ENCODE results near the gene RIN3. TPM values are rescaled to one million over a fixed set of nuclear protein-coding genes. Genes with fewer than 3 reads are reported as not detected.

RIN3 gene
- total RNA-seq, 6 experiments from 2014 or later, result 10.7 to 20.4 (median 18.9) TPM

- no peak for DNase-seq
Measured at GRCh38 chr14:92716131-92716530, 202.6 kb downstream of the RIN3 start.

GRCh38 chr14:92717571-92718042, 204.0 kb downstream of the RIN3 start:
- WGBS (ENCODE audit: insufficient coverage, low coverage, low lambda C conversion rate, missing lambda C conversion rate), result 77% methylated on average over 10 of the region's 11 CpGs
- H3K36me3 ChIP-seq, result peaks cover 0 to 15% (median 0%) of the 10 kb centered on the region in 4 donors

More at GRCh38 chr14:92716131-92716530, 202.6 kb downstream of the RIN3 start:
- 82% methylated on average over 10 of the region's 10 CpGs for WGBS (ENCODE audit: insufficient coverage, low coverage, low lambda C conversion rate, missing lambda C conversion rate)
- TF ChIP-seq POLR2A (IDR thresholded peaks at IDR 0.05) (no peak), CTCF (IDR thresholded peaks at IDR 0.05) (no peak)
- H3K27ac ChIP-seq, result no peak overlapping the region
- H3K4me1 ChIP-seq, result no peaks in the 10 kb centered on the region
- peaks cover 0 to 27% (median 0%) of the 10 kb centered on the region in 4 donors for H3K36me3 ChIP-seq
- H3K4me3 ChIP-seq, result no peak overlapping the region
- intact Hi-C loops (cut with DNase I), result loop anchor here in 1 of 2 donors (5.0 kb wide), 1 partner anchor 66 kb away; no protein-coding TSS in a partner anchor
- no peak for ATAC-seq
- no peaks in the 10 kb centered on the region for H3K27me3 ChIP-seq
- no peaks in the 10 kb centered on the region for H3K9me3 ChIP-seq

GRCh38 chr14:92718664-92719063, 205.1 kb downstream of the RIN3 start:
- DNase-seq (no peak), ATAC-seq (no peak)
- 94% methylated on average over 8 of the region's 8 CpGs for WGBS (ENCODE audit: insufficient coverage, low coverage, low lambda C conversion rate, missing lambda C conversion rate)
- Histone ChIP-seq H3K9me3 (no peaks in the 10 kb centered on the region), H3K36me3 (peaks cover 0 to 9% (median 0%) of the 10 kb centered on the region in 4 donors), H3K27me3 (no peaks in the 10 kb centered on the region), H3K27ac (no peak overlapping the region), H3K4me3 (no peak overlapping the region), H3K4me1 (no peaks in the 10 kb centered on the region)
- intact Hi-C loops (cut with DNase I), result loop anchor here in 1 of 2 donors (5.0 kb wide), 1 partner anchor 64 kb away; no protein-coding TSS in a partner anchor
- TF ChIP-seq CTCF (IDR thresholded peaks at IDR 0.05) (no peak), POLR2A (IDR thresholded peaks at IDR 0.05) (no peak)

More at GRCh38 chr14:92717571-92718042, 204.0 kb downstream of the RIN3 start:
- intact Hi-C loops (cut with DNase I), result loop anchor here in 1 of 2 donors (5.0 kb wide), 1 partner anchor 65 kb away; no protein-coding TSS in a partner anchor
- Histone ChIP-seq H3K27ac (no peak overlapping the region), H3K4me3 (no peak overlapping the region), H3K9me3 (no peaks in the 10 kb centered on the region), H3K4me1 (no peaks in the 10 kb centered on the region), H3K27me3 (no peaks in the 10 kb centered on the region)
- DNase-seq (no peak), ATAC-seq (no peak)
- TF ChIP-seq CTCF (IDR thresholded peaks at IDR 0.05), result no peak

- intact Hi-C loops (cut with DNase I), result loop anchor here in 1 of 2 donors (5.0 kb wide), 1 partner anchor 63 kb away; no protein-coding TSS in a partner anchor
- no peaks in the 10 kb centered on the region for H3K9me3 ChIP-seq
- no peaks in the 10 kb centered on the region for H3K4me1 ChIP-seq
- H3K27ac ChIP-seq, result no peak overlapping the region
- DNase-seq (no peak), ATAC-seq (no peak)
- 100% methylated on average over 1 of the region's 2 CpGs for WGBS (ENCODE audit: insufficient coverage, low coverage, low lambda C conversion rate, missing lambda C conversion rate)
- no peaks in the 10 kb centered on the region for H3K27me3 ChIP-seq
- H3K4me3 ChIP-seq, result no peak overlapping the region
- H3K36me3 ChIP-seq, result peaks cover 0 to 5% (median 0%) of the 10 kb centered on the region in 4 donors
- no peak for TF ChIP-seq POLR2A (IDR thresholded peaks at IDR 0.05)
Measured at GRCh38 chr14:92719421-92719820, 205.8 kb downstream of the RIN3 start.

- intact Hi-C loops (cut with DNase I), result loop anchor here in 1 of 2 donors (5.0 kb wide), 1 partner anchor 62 kb away; no protein-coding TSS in a partner anchor
- Histone ChIP-seq H3K4me3 (no peak overlapping the region), H3K27me3 (no peaks in the 10 kb centered on the region), H3K9me3 (no peaks in the 10 kb centered on the region), H3K4me1 (no peaks in the 10 kb centered on the region), H3K27ac (no peak overlapping the region), H3K36me3 (peaks cover 0 to 5% (median 0%) of the 10 kb centered on the region in 4 donors)
- TF ChIP-seq POLR2A (IDR thresholded peaks at IDR 0.05) (no peak), CTCF (IDR thresholded peaks at IDR 0.05) (no peak)
- ATAC-seq (no peak), DNase-seq (no peak)
- 68% methylated on average over 4 of the region's 5 CpGs for WGBS (ENCODE audit: insufficient coverage, low coverage, low lambda C conversion rate, missing lambda C conversion rate)
Measured at GRCh38 chr14:92719890-92720323, 206.3 kb downstream of the RIN3 start.
